GM19025 (cell line): ENCODE data around the gene ESYT3.
A peak's percentile ranks its signal among the peaks of the same experiment; 100 is the strongest.

Source experiments
- ATAC-seq: cut with Tn5 transposase; IDR thresholded peaks from one replicate; pipeline ENCODE4 v1.9.1; 2021; ENCODE audit warnings: mild to moderate bottlenecking, low read depth, moderate library complexity; ENCODE audit not compliant: unreplicated experiment

Gene ESYT3

GRCh38 chr3:138434276-138434874 lies at the start of gene ESYT3:
Gene ESYT3, plus strand, starts transcription at chr3:138434616. Its CDS starts 183 bp downstream, at chr3:138434799.
- ATAC-seq = peak; percentile 69

GRCh38 chr3:138384976-138385375 lies 49.4 kb upstream of the ESYT3 start:
- no peak for ATAC-seq

GRCh38 chr3:138389144-138389601 lies 45.2 kb upstream of the ESYT3 start:
- no peak for ATAC-seq

- ATAC-seq = no peak
Measured at GRCh38 chr3:138389841-138390581, 44.4 kb upstream of the ESYT3 start.

GRCh38 chr3:138390582-138390932 lies 43.9 kb upstream of the ESYT3 start:
- no peak for ATAC-seq

GRCh38 chr3:138394156-138394555 lies 40.3 kb upstream of the ESYT3 start:
- no peak for ATAC-seq

GRCh38 chr3:138394686-138395085 lies 39.7 kb upstream of the ESYT3 start:
- no peak for ATAC-seq

- no peak for ATAC-seq
Measured at GRCh38 chr3:138395865-138396751, 38.3 kb upstream of the ESYT3 start.

- no peak for ATAC-seq
Measured at GRCh38 chr3:138396752-138397410, 37.5 kb upstream of the ESYT3 start.

- no peak for ATAC-seq
Measured at GRCh38 chr3:138397983-138398382, 36.4 kb upstream of the ESYT3 start.

- ATAC-seq = no peak
Measured at GRCh38 chr3:138398791-138399575, 35.4 kb upstream of the ESYT3 start.

GRCh38 chr3:138399766-138400165 lies 34.6 kb upstream of the ESYT3 start:
- no peak for ATAC-seq

GRCh38 chr3:138400651-138401070 lies 33.8 kb upstream of the ESYT3 start:
- no peak for ATAC-seq

GRCh38 chr3:138401834-138402233 lies 32.6 kb upstream of the ESYT3 start:
- ATAC-seq = no peak

GRCh38 chr3:138404121-138404520 lies 30.3 kb upstream of the ESYT3 start:
- no peak for ATAC-seq

GRCh38 chr3:138405001-138405400 lies 29.4 kb upstream of the ESYT3 start:
- ATAC-seq = no peak

- no peak for ATAC-seq
Measured at GRCh38 chr3:138405486-138405885, 28.9 kb upstream of the ESYT3 start.

GRCh38 chr3:138406606-138407005 lies 27.8 kb upstream of the ESYT3 start:
- ATAC-seq = no peak

GRCh38 chr3:138407236-138407907 lies 27.0 kb upstream of the ESYT3 start:
- ATAC-seq = no peak
